HEK293T (cell line): ENCODE results near the gene MYOM3.

ENCODE experiments used
- ELF4 ChIP-seq: fragments of 450-650 bp; IDR thresholded peaks from 2 replicates; pipeline ENCODE4 v1.6.1; 2017; ENCODE audit warnings: antibody characterized with exemption
- FOXA1 ChIP-seq: fragments of 450-650 bp; IDR thresholded peaks from 2 replicates; pipeline ENCODE4 v1.6.1; 2016; ENCODE audit warnings: mild to moderate bottlenecking
- FOXM1 ChIP-seq: fragments of 450-650 bp; IDR thresholded peaks from 2 replicates; pipeline ENCODE4 v1.6.1; 2017; ENCODE audit warnings: mild to moderate bottlenecking, borderline replicate concordance
- SP1 ChIP-seq: fragments of 450-650 bp; IDR thresholded peaks from 2 replicates; pipeline ENCODE4 v1.6.1; 2017

- TF ChIP-seq FOXM1 (no peak), SP1 (no peak), ELF4 (no peak), FOXA1 (no peak)
Observed at GRCh38 chr1:24114753-24115152, 2.8 kb upstream of the MYOM3 start.
